ENCODE measurements around the gene MAP7D1.
A peak's percentile ranks its signal among the peaks of the same experiment; 100 is the strongest.

GRCh38 chr1:36133484-36133883 is 22.5 kb upstream of the MAP7D1 start:
- TF ChIP-seq CTCF (IDR thresholded peaks at IDR 0.05) (no peak), POLR2AphosphoS5 (IDR thresholded peaks at IDR 0.05; ENCODE audit: insufficient read depth in 1 of 2, low read depth in 1 of 2) (peak in 1 of 2 donors; percentile 42), POLR2A (IDR thresholded peaks at IDR 0.05) (no peak)
